GM12801 (cell line): ENCODE measurements around the gene PPM1A.

ENCODE experiments used
- TF ChIP-seq, protein P1 (sequence below): IDR thresholded peaks from one replicate; pipeline ENCODE4 v1.5.1; 2011; ENCODE audit warnings: control low read depth; ENCODE audit not compliant: insufficient read length; ENCODE audit errors: extremely low read depth

The PPM1A gene

GRCh38 chr14:60324837-60325236 is 75.8 kb downstream of the PPM1A start:
- TF ChIP-seq, protein P1, sequence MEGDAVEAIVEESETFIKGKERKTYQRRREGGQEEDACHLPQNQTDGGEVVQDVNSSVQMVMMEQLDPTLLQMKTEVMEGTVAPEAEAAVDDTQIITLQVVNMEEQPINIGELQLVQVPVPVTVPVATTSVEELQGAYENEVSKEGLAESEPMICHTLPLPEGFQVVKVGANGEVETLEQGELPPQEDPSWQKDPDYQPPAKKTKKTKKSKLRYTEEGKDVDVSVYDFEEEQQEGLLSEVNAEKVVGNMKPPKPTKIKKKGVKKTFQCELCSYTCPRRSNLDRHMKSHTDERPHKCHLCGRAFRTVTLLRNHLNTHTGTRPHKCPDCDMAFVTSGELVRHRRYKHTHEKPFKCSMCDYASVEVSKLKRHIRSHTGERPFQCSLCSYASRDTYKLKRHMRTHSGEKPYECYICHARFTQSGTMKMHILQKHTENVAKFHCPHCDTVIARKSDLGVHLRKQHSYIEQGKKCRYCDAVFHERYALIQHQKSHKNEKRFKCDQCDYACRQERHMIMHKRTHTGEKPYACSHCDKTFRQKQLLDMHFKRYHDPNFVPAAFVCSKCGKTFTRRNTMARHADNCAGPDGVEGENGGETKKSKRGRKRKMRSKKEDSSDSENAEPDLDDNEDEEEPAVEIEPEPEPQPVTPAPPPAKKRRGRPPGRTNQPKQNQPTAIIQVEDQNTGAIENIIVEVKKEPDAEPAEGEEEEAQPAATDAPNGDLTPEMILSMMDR: no peak

- TF ChIP-seq, protein P1: no peak
Observed at GRCh38 chr14:60326274-60326673, 77.3 kb downstream of the PPM1A start.

DNA sequence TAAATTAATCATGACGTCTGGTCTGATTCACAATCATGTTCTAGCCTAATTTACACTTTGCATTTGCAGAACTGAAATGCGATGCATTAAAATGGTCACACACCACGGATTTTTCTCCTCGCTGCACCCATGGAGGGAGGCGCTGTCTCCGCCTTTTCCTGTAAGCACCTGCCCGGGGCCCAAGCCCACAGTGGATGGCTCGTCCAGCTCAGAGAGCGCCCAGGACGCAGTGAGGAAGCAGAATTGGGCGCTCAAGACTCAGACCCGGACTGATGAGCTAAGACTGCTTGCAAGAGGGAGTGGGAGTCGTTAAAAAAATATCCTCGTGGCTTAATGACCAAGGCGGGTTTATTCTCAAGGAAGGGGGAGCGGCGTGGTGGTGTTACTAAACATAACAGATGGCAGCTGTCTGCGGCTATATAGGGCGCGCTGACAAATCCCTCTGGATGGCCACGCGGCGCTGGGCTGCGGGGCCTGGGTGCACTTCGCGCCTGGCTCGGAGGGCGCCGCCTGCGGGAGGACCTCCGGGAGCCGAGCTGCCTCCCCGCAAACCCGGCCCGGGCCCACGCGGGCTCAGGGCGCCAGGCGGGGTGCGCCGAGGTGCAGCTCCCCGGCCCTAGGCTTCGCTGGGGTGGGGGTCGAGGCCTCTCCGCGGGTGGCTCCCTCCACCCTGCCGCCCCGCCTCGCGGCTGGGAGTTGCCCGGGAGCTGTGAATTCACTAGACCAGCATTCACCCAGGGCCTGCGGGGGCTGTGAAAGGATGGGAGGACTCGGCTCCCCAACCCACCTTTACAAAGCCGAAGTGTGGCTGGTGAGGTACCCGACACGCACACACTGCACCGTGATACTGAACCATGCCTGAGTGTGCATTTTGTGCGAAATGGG is 78.7 kb downstream of the PPM1A start:
- TF ChIP-seq, protein P1: no peak

GRCh38 chr14:60328583-60328982 is 79.6 kb downstream of the PPM1A start:
- TF ChIP-seq, protein P1: no peak

DNA sequence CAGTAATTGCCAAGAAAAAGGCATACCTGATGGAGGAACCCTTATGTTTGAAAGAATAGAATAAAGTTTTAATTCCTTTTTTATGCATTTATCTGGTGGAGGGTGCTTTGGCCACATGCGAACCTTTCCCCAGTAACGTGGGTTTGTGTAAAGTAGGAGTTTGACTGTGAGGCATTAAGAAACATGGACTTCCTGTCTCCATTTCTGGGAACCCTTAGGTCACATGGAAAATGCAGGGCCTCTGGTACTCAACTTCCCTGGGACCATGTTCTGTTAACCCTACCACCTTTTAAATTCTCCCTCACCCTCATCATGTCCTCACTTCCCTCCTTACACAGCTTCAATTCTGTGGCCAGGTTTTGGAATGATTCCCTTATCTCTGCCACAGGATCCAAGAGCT is 80.3 kb downstream of the PPM1A start:
- TF ChIP-seq, protein P1: no peak

DNA sequence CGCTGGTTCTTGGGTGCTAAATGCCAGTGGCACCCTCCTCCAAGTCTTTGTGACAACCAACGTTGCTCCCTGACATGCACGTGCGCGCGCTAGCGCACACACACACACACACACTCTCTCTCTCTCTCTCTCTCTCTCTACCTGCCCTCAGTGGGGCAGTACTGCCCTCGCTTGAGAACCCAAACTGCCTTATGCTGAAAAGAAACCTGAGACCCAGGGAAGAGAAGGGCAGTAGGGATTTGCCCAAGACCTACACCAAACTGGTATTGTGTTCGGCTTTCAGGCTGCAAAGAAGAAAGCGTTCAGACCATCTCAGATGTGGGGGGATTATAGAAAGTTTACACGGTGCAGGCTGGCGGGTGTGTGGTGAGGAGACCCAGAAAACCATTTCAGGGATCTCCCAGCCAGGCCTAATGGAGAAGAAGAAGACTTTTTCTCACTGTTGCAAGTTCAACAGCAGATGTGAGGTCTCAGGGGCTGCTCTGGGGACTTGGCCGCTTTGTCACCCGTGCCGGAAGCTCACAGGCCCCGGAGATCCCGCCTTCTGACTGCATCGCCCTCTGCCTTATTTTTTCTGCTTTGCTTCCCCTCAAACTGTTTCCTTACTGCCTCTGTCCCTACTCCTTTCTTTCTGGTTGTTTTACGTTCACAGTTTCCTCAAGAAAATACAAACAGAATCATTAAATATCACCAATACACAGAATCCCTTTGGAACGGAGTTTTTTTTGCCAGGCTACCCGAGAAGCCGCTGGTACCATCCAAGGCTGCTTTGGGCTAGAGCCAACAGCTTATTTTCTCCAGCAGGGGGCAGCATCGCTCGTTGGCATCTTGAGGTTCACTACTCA is 82.4 kb downstream of the PPM1A start:
- TF ChIP-seq, protein P1: no peak

DNA sequence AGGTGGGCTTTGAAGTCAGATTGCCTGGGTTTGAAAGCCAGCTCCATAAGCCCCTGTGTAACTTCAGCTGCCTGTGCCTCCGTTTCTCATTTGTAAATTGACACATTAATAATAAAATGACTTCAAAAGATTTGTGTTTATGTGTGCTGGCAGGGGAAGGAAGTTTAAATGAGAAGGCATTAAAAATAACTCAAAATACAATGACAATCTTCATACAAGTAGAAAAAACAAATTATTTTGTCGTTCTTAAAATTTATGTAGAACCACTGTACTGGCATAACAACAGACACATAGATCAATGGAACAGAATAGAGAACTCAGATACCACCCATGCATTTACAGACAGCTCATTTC is 83.0 kb downstream of the PPM1A start:
- TF ChIP-seq, protein P1: no peak
